ENCODE results near the gene HSD11B1L. TPM values are rescaled to one million over a fixed set of nuclear protein-coding genes. Genes with fewer than 3 reads are reported as not detected.

Gene HSD11B1L
- total RNA-seq, 4 donors from 2014 or later, result 7.3 to 30.4 (median 15.8) TPM

DNA sequence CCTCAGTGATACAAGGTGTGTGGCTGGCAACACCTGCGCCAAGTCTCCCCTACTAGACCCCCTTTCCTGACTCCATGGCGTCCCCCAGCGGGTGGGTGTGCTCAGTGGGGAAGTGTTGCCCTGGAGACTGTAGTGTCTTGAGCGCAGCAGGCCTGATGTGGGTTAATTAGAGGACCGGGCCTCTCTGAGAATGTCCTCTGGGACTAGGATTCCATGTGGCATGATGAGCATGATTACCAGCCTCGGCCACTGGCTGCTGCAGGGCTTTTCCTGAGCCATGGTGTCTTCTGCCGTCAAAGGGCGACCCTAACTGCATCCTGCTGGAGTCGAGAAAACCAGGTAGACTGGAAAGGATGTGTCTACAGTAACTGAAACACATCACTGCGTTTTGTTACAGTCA is 28.6 kb upstream of the HSD11B1L start:
- no peak for TF ChIP-seq POLR2A (IDR thresholded peaks at IDR 0.05)

DNA sequence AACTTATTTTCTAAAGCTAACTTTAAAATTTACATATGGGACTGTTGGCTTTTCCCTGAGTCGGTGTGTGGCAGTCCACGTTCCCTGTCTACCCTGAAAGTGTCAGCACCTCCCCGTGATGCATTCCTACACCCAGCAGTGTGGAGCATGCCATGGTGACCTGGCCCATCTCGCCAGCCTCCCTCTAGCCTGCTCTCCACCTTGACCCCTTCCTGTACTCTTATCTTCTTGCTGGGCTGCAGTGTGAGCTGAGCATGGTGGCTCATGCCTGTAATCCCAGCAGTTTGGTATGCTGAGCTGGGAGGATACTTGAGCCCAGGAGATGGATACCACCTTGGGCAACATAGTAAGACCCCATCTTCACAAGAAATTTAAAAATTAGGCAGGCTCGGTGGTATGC is 25.9 kb upstream of the HSD11B1L start:
- Histone ChIP-seq H3K4me3 (replicated peaks in 1 of 3) (no peak overlapping the region), H3K4me1 (no peaks in the 10 kb centered on the region), H3K9me3 (no peaks in the 10 kb centered on the region), H3K27ac (no peak overlapping the region), H3K36me3 (peaks cover 96 to 97% of the 10 kb centered on the region in 2 donors), H3K27me3 (no peaks in the 10 kb centered on the region)
- intact Hi-C loops (cut with DNase I), result no loop called here
- TF ChIP-seq POLR2A (IDR thresholded peaks at IDR 0.05), result no peak
- TF ChIP-seq, protein P1, sequence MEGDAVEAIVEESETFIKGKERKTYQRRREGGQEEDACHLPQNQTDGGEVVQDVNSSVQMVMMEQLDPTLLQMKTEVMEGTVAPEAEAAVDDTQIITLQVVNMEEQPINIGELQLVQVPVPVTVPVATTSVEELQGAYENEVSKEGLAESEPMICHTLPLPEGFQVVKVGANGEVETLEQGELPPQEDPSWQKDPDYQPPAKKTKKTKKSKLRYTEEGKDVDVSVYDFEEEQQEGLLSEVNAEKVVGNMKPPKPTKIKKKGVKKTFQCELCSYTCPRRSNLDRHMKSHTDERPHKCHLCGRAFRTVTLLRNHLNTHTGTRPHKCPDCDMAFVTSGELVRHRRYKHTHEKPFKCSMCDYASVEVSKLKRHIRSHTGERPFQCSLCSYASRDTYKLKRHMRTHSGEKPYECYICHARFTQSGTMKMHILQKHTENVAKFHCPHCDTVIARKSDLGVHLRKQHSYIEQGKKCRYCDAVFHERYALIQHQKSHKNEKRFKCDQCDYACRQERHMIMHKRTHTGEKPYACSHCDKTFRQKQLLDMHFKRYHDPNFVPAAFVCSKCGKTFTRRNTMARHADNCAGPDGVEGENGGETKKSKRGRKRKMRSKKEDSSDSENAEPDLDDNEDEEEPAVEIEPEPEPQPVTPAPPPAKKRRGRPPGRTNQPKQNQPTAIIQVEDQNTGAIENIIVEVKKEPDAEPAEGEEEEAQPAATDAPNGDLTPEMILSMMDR (IDR thresholded peaks at IDR 0.05), result no peak
- DNase-seq, result no peak
- 95 to 97% methylated on average over 5 of the region's 5 CpGs for whole genome bisulfite sequencing, 2 donors

More for the DNA sequence above, 28.6 kb upstream of the HSD11B1L start:
- Histone ChIP-seq H3K27me3 (no peaks in the 10 kb centered on the region), H3K9me3 (no peaks in the 10 kb centered on the region), H3K36me3 (peaks cover 88% of the 10 kb centered on the region in 2 donors), H3K4me1 (no peaks in the 10 kb centered on the region), H3K27ac (no peak overlapping the region), H3K4me3 (replicated peaks in 1 of 3) (no peak overlapping the region)
- intact Hi-C loops (cut with DNase I), result no loop called here
- WGBS, 2 donors, result 91 to 94% methylated on average over 10 of the region's 10 CpGs
- no peak for DNase-seq

DNA sequence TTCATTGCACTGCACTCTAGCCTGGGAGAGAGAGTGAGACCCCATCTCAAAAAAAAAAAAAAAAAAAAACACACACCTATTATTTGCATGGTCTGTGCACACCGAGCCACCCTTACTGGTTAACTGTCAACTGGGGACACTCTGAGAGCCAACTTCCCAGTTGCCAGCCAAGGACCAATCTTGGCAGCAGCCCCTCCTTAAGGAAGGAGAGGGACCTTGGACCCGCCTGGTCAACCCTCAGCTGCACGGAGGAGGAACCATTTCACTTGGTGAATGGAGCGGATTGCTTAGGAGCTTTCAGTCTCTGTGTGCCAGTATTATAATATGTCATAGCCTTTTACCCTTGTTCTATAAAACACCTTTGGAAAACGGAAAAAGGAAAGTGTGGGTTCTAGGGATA is 25.4 kb upstream of the HSD11B1L start:
- DNase-seq, result no peak
- no peaks in the 10 kb centered on the region for H3K27me3 ChIP-seq
- 89 to 94% methylated on average over 5 of the region's 5 CpGs for WGBS, 2 donors
- H3K36me3 ChIP-seq, result peaks cover 94 to 95% of the 10 kb centered on the region in 2 donors
- TF ChIP-seq, protein P1 (IDR thresholded peaks at IDR 0.05), result no peak
- no peak for TF ChIP-seq POLR2A (IDR thresholded peaks at IDR 0.05)
- H3K4me1 ChIP-seq, result no peaks in the 10 kb centered on the region
- H3K4me3 ChIP-seq (replicated peaks in 1 of 3), result no peak overlapping the region
- H3K27ac ChIP-seq, result no peak overlapping the region
- intact Hi-C loops (cut with DNase I), result no loop called here
- H3K9me3 ChIP-seq, result no peaks in the 10 kb centered on the region

DNA sequence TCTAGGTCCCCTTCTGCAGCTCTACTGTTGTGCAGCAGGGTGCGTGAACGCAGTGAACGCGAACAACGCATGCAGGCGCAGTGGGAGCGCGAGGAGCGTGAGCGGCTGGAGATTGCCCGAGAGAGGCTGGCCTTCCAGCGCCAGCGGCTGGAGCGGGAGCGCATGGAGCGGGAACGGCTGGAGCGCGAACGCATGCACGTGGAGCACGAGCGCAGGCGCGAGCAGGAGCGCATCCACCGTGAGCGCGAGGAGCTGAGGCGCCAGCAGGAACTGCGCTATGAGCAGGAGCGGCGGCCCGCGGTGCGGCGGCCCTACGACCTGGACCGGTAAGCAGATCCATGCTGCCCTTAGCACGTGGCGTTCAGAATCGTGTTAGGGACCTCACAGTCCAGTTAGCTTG is 19.3 kb upstream of the HSD11B1L start:
- WGBS, 2 donors, result 96 to 97% methylated on average over 42 of the region's 42 CpGs
- peaks cover 96% of the 10 kb centered on the region in 2 donors for H3K36me3 ChIP-seq
- TF ChIP-seq, protein P1 (IDR thresholded peaks at IDR 0.05), result no peak
- no peaks in the 10 kb centered on the region for H3K9me3 ChIP-seq
- no peak for DNase-seq
- intact Hi-C loops (cut with DNase I), result no loop called here
- H3K27me3 ChIP-seq, result no peaks in the 10 kb centered on the region
- H3K27ac ChIP-seq, result no peak overlapping the region
- H3K4me1 ChIP-seq, result no peaks in the 10 kb centered on the region
- H3K4me3 ChIP-seq (replicated peaks in 1 of 3), result no peak overlapping the region

DNA sequence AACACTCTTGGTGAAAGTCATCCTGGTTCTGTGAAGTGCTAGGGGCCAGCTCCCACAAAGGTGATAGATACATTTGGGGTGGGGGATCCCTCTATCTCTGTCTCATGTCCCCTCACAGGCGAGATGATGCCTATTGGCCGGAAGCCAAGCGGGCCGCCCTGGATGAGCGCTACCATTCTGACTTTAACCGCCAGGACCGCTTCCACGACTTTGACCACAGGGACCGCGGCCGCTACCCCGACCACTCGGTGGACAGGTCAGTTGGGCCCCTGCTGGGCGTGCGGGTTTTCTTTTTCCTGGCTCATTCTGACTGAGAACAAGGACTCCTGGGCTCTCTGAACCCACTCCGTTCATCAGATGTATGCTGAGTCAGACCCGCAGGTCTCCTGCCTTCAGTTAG is 16.9 kb upstream of the HSD11B1L start:
- intact Hi-C loops (cut with DNase I), result no loop called here
- H3K9me3 ChIP-seq, result no peaks in the 10 kb centered on the region
- peaks cover 93 to 97% of the 10 kb centered on the region in 2 donors for H3K36me3 ChIP-seq
- TF ChIP-seq, protein P1 (IDR thresholded peaks at IDR 0.05), result no peak
- TF ChIP-seq POLR2A (IDR thresholded peaks at IDR 0.05), result no peak
- H3K27me3 ChIP-seq, result no peaks in the 10 kb centered on the region
- no peak overlapping the region for H3K27ac ChIP-seq
- no peak for DNase-seq
- WGBS, 2 donors, result 96 to 97% methylated on average over 11 to 17 of the region's 17 CpGs
- H3K4me3 ChIP-seq (replicated peaks in 1 of 3), result no peak overlapping the region
- no peaks in the 10 kb centered on the region for H3K4me1 ChIP-seq

DNA sequence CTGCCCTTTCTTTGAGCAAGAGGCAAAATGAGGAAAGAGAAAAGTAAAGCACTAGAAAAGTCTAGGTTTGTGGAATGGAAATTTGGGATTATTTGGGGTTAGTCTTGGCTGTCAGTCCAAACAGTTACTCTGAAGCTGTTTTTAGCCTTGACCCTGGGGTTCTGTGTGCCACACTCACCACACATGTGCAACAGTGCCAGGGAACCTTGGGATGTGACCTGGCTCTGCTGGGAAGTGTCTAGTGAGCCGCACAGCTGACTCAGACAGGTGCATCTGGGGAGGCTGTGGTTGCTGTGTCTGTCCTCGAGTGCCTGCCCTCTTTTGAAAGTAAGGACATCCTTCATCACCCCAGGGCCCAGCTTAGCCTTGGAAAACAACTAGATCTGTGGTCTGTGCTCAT is 16.3 kb upstream of the HSD11B1L start:
- no peak for TF ChIP-seq POLR2A (IDR thresholded peaks at IDR 0.05)
- TF ChIP-seq, protein P1 (IDR thresholded peaks at IDR 0.05), result no peak
- H3K4me3 ChIP-seq (replicated peaks in 1 of 3), result no peak overlapping the region
- H3K27ac ChIP-seq, result no peak overlapping the region
- H3K9me3 ChIP-seq, result no peaks in the 10 kb centered on the region
- H3K27me3 ChIP-seq, result no peaks in the 10 kb centered on the region
- H3K4me1 ChIP-seq, result no peaks in the 10 kb centered on the region
- DNase-seq, result no peak
- peaks cover 93 to 97% of the 10 kb centered on the region in 2 donors for H3K36me3 ChIP-seq
- intact Hi-C loops (cut with DNase I), result no loop called here
- WGBS, 2 donors, result 92 to 100% methylated on average over 2 of the region's 2 CpGs
